ENCODE results near the gene LPP. TPM values are rescaled to one million over a fixed set of nuclear protein-coding genes. Genes with fewer than 3 reads are reported as not detected.

The LPP gene
- total and polyA plus RNA-seq, 2 of the 13 experiments (the other 11 are each of a cell fraction or from before 2014, with no cell fraction given), result 19.2 to 29.9 TPM

- BruUV-seq (replicated peaks), result no TSS peak
- CTCF ChIA-PET (ENCODE audit: low intra/inter-chr PET ratio, low total read pairs), result no interaction called here
- in situ Hi-C loops (cut with HindIII; ENCODE audit: extremely low pct_ligation_motif_present, low pct_unique_long_range_greater_than_20kb), result no loop called here
Measured at GRCh38 chr3:188516515-188516914, 362.6 kb downstream of the LPP start.

More at GRCh38 chr3:188516515-188516914, 362.6 kb downstream of the LPP start:
- Histone ChIP-seq H3K4me1 (ENCODE audit: insufficient read depth, low read length) (peaks cover 30% of the 10 kb centered on the region), H2AFZ (ENCODE audit: low read length) (no peak overlapping the region), H3K36me3 (replicated peaks in 1 of 2; ENCODE audit: control insufficient read depth in 1 of 2, insufficient read depth in 2 of 2, low read length in 2 of 2) (peaks cover 0 to 1% of the 10 kb centered on the region in 2 experiments; a peak in 2 of 5 replicates), H3K4me2 (ENCODE audit: low read depth, low read length) (no peak overlapping the region), H3K27ac (ENCODE audit: extremely low read length, insufficient read depth, low read length) (no peak overlapping the region), H3K9me3 (ENCODE audit: low read length) (no peaks in the 10 kb centered on the region), H3K79me2 (ENCODE audit: insufficient read depth, low read length) (no peaks in the 10 kb centered on the region), H3K4me3 (replicated peaks in 1 of 3; ENCODE audit: insufficient read depth in 1 of 3, low read depth in 2 of 3, low read length in 3 of 3) (no peak overlapping the region), H3K27me3 (ENCODE audit: control insufficient read depth in 1 of 2, insufficient read depth in 2 of 2, low read length in 2 of 2) (no peaks in the 10 kb centered on the region), H4K20me1 (ENCODE audit: insufficient read depth, low read length) (no peaks in the 10 kb centered on the region), H3K9ac (ENCODE audit: insufficient read depth, low read depth, low read length) (no peak overlapping the region)
- 100% methylated on average over 2 of the region's 2 CpGs for WGBS (ENCODE audit: low lambda C conversion rate)
- no peak for TF ChIP-seq ZNF563 (CRISPR knock-in tag; IDR thresholded peaks at IDR 0.05)
- TF ChIP-seq ARID4A (CRISPR knock-in tag; IDR thresholded peaks at IDR 0.05; ENCODE audit: borderline replicate concordance), result no peak
- TF ChIP-seq MLLT10 (CRISPR knock-in tag; IDR thresholded peaks at IDR 0.05), result no peak
- TF ChIP-seq ZFP36L2 (CRISPR knock-in tag; IDR thresholded peaks at IDR 0.05), result no peak
- no peak for TF ChIP-seq ZNF549 (CRISPR knock-in tag; IDR thresholded peaks at IDR 0.05)
- TF ChIP-seq ZFP36 (IDR thresholded peaks at IDR 0.05; ENCODE audit: borderline replicate concordance, low read depth, low read length, partially characterized antibody), result no peak
- TF ChIP-seq BCL3 (CRISPR knock-in tag; IDR thresholded peaks at IDR 0.05), result no peak
- no peak for TF ChIP-seq HOMEZ (CRISPR knock-in tag; IDR thresholded peaks at IDR 0.05; ENCODE audit: low read depth)
- ATAC-seq (no peak), FAIRE-seq (no peak), DNase-seq (ENCODE audit: low spot score) (no peak)
- POLR2A ChIA-PET, result no interaction called here
- intact Hi-C loops (cut with micrococcal nuclease; ENCODE audit: unreplicated experiment), result no loop called here
